ENCODE measurements around the gene GLT6D1.

The GLT6D1 gene

DNA sequence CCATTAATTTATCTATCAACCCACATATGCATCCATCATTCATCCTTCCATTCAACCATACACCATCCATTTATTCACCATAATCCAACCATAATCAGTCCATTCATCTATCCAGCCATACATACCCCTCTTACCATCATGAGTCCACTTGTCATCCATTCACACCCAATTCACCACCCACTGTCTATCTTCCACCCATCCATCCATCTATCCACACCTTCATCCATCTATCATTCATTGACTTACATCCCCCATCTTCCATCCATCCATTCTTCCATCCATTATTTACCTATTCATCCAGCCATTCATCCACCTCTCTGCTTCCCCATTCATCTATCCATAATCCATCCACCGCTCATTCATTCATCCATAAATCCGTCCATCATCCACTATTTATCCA lies 60.0 kb downstream of the GLT6D1 start:
- Histone ChIP-seq H3K4me3 (replicated peaks; ENCODE audit: low read depth, low read length) (no peak overlapping the region), H3K27me3 (replicated peaks; ENCODE audit: control insufficient read depth, insufficient read depth, low read length) (no peaks in the 10 kb centered on the region), H3K36me3 (ENCODE audit: control insufficient read depth, insufficient read depth, low read length) (no peaks in the 10 kb centered on the region)
- TF ChIP-seq, protein P1, sequence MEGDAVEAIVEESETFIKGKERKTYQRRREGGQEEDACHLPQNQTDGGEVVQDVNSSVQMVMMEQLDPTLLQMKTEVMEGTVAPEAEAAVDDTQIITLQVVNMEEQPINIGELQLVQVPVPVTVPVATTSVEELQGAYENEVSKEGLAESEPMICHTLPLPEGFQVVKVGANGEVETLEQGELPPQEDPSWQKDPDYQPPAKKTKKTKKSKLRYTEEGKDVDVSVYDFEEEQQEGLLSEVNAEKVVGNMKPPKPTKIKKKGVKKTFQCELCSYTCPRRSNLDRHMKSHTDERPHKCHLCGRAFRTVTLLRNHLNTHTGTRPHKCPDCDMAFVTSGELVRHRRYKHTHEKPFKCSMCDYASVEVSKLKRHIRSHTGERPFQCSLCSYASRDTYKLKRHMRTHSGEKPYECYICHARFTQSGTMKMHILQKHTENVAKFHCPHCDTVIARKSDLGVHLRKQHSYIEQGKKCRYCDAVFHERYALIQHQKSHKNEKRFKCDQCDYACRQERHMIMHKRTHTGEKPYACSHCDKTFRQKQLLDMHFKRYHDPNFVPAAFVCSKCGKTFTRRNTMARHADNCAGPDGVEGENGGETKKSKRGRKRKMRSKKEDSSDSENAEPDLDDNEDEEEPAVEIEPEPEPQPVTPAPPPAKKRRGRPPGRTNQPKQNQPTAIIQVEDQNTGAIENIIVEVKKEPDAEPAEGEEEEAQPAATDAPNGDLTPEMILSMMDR (IDR thresholded peaks at IDR 0.05; ENCODE audit: insufficient read depth, low read length, poor library complexity, severe bottlenecking): no peak
- no peak for DNase-seq (ENCODE audit: extremely low read depth, insufficient read length)

DNA sequence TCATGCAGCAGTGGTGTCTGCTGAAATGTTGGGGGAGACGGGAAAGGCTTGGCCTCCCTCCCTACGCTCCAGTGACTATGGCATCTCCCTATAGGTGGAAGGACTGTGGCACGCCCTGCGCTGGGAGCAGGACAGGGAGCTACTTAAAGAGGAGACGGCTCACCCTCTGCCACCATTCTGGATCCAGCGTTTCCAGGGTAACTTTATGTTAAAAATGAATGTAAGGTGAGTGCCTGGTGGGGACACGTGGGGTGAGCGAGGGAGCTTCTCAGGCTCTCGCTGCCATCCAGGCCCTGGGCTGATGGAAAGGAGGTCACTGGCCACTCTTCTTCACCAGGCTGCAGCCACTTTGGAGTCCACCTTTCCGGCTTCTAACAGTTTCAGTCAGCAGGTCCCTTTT lies 62.1 kb downstream of the GLT6D1 start:
- no peak overlapping the region for H3K4me3 ChIP-seq (replicated peaks; ENCODE audit: low read depth, low read length)
- TF ChIP-seq, protein P1 (IDR thresholded peaks at IDR 0.05; ENCODE audit: insufficient read depth, low read length, poor library complexity, severe bottlenecking): no peak
- H3K27me3 ChIP-seq (replicated peaks; ENCODE audit: control insufficient read depth, insufficient read depth, low read length): no peaks in the 10 kb centered on the region
- DNase-seq (ENCODE audit: extremely low read depth, insufficient read length): no peak
- H3K36me3 ChIP-seq (ENCODE audit: control insufficient read depth, insufficient read depth, low read length): no peaks in the 10 kb centered on the region

DNA sequence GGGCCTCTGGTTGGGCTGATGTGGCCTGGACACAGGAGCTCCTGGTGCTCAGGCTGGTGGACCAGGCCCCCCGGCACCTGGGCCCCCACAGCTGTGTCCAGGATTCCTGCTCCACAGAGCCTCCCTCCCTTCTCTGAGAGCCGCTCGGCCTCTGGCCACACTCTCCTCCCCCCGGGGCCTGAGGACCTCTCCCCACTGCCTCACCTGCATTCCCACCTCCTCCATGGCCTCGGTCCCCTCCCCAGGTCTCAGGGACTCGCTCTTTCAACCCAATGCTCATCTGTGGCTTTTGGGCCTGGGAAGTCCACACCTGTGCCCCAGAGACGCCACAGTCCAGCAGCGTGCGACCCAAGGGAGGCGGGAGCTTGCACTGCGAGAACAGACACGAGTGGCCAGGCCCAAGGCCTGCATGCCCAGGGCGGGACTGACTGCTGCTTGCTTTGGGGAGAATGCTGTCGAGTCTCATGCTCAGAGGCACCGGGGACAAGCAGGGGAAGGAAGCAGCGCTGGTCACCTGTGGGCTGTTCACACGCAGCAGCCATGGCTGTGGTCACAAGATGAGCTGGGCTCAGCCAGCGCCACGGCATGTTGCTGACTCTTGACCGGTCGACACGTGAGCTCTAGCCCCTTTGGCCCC lies 63.2 kb downstream of the GLT6D1 start:
- H3K4me3 ChIP-seq (replicated peaks; ENCODE audit: low read depth, low read length): no peak overlapping the region
- H3K36me3 ChIP-seq (ENCODE audit: control insufficient read depth, insufficient read depth, low read length): no peaks in the 10 kb centered on the region
- H3K27me3 ChIP-seq (replicated peaks; ENCODE audit: control insufficient read depth, insufficient read depth, low read length): no peaks in the 10 kb centered on the region
- no peak for DNase-seq (ENCODE audit: extremely low read depth, insufficient read length)
- TF ChIP-seq, protein P1 (IDR thresholded peaks at IDR 0.05; ENCODE audit: insufficient read depth, low read length, poor library complexity, severe bottlenecking): no peak

DNA sequence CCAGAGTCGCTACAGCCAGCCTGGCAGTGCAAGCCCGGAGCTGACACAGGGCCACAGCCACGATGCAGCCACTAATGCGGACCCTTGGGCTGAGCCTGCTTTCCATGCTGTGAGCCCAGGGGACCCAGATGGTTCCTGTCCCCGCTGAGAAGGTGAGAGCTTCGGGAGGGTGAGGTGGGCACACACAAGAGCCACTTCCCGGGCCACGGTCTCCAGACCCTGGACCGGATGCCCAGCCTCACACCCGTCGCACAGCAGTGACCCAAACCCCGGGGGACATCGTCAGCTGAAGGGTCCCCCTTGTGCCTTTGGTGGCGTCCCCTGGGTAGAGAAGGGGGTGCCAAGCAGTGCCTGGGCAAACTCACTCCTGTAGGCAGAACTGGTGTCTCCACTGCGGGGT lies 64.4 kb downstream of the GLT6D1 start:
- H3K4me3 ChIP-seq (replicated peaks; ENCODE audit: low read depth, low read length): no peak overlapping the region
- H3K36me3 ChIP-seq (ENCODE audit: control insufficient read depth, insufficient read depth, low read length): no peaks in the 10 kb centered on the region
- no peak for DNase-seq (ENCODE audit: extremely low read depth, insufficient read length)
- TF ChIP-seq, protein P1 (IDR thresholded peaks at IDR 0.05; ENCODE audit: insufficient read depth, low read length, poor library complexity, severe bottlenecking): no peak
- no peaks in the 10 kb centered on the region for H3K27me3 ChIP-seq (replicated peaks; ENCODE audit: control insufficient read depth, insufficient read depth, low read length)

DNA sequence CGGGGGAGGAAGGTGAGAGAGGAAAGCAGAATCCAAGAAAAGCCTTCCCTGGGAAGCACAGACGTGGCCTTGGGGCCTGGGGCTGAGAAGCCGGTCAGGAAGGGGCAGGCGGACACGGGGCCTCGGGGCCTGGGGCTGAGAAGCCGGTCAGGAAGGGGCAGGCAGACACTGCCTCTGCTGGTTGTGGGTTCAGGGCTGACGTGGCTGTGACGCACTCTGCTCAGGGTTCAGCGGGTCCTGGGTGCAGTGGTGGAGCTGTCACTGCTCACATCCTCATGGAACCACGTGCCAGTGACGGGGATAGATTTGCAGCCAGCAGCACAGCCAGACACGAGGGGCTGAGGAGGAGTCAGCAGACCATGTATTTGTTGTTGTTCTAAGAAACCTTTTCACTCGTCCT lies 65.0 kb downstream of the GLT6D1 start:
- no peak for DNase-seq (ENCODE audit: extremely low read depth, insufficient read length)
- H3K4me3 ChIP-seq (replicated peaks; ENCODE audit: low read depth, low read length): no peak overlapping the region
- TF ChIP-seq, protein P1 (IDR thresholded peaks at IDR 0.05; ENCODE audit: insufficient read depth, low read length, poor library complexity, severe bottlenecking): no peak
- H3K36me3 ChIP-seq (ENCODE audit: control insufficient read depth, insufficient read depth, low read length): no peaks in the 10 kb centered on the region
- H3K27me3 ChIP-seq (replicated peaks; ENCODE audit: control insufficient read depth, insufficient read depth, low read length): no peaks in the 10 kb centered on the region

Data from GM06990 (cell line).